ENCODE measurements around the gene ZNF329. TPM values are rescaled to one million over a fixed set of nuclear protein-coding genes. Genes with fewer than 3 reads are reported as not detected.

The ZNF329 gene
- total and polyA plus RNA-seq, 4 donors, result 19.8 to 34.5 (median 26.0) TPM

- peak overlapping the region; percentile 89 for H3K27ac ChIP-seq (ENCODE audit: low read depth, low read length)
- H3K9me3 ChIP-seq (ENCODE audit: control insufficient read depth, insufficient read depth, low read length), result no peaks in the 10 kb centered on the region
- peaks cover 29% of the 10 kb centered on the region for H3K4me1 ChIP-seq (ENCODE audit: control insufficient read depth, insufficient read depth, low read length)
- peaks cover 28% of the 10 kb centered on the region for H3K36me3 ChIP-seq (ENCODE audit: control insufficient read depth, insufficient read depth, low read length)
- DNase-seq (ENCODE audit: low read depth in 4 of 6, low spot score in 6 of 6), result no peak
- no peaks in the 10 kb centered on the region for H3K27me3 ChIP-seq (ENCODE audit: control insufficient read depth, insufficient read depth, low read length)
- H3K4me3 ChIP-seq (ENCODE audit: low read depth, low read length), result peak overlapping the region; percentile 90
- 18% methylated on average over 3 of the region's 8 CpGs for WGBS (ENCODE audit: insufficient coverage)
These were observed 53.2 kb downstream of the ZNF329 start for GRCh38 chr19:58097349-58097748.

DNA sequence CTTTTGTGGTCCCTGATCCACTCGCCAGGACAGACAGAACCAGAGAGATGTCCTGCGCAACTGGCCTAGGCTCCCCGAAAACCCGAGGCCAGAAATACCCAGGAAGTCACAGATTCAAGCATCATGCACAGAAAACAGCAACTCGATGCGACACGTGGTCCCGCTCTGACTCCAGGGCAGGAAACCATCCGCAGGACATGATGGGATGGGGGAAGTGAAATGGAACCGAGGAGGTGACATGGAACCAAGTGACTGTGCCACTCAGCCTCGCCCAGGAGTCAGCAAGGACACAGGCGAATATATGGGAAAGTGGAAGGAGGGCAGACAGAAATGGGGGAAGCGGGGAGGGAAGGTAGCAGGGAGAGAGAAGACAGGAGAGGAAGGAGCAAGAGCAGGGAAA lies 53.7 kb downstream of the ZNF329 start:
- 86% methylated on average over 13 of the region's 13 CpGs for WGBS (ENCODE audit: insufficient coverage)
- Histone ChIP-seq H3K4me1 (ENCODE audit: control insufficient read depth, insufficient read depth, low read length) (peaks cover 29% of the 10 kb centered on the region), H3K4me3 (ENCODE audit: low read depth, low read length) (no peak overlapping the region), H3K27ac (ENCODE audit: low read depth, low read length) (no peak overlapping the region), H3K27me3 (ENCODE audit: control insufficient read depth, insufficient read depth, low read length) (no peaks in the 10 kb centered on the region), H3K9me3 (ENCODE audit: control insufficient read depth, insufficient read depth, low read length) (no peaks in the 10 kb centered on the region), H3K36me3 (ENCODE audit: control insufficient read depth, insufficient read depth, low read length) (peaks cover 31% of the 10 kb centered on the region)
- no peak for DNase-seq (ENCODE audit: low read depth in 4 of 6, low spot score in 6 of 6)

GRCh38 chr19:58095328-58095727 lies 55.3 kb downstream of the ZNF329 start:
- H3K4me1 ChIP-seq (ENCODE audit: control insufficient read depth, insufficient read depth, low read length), result peaks cover 29% of the 10 kb centered on the region
- peaks cover 41% of the 10 kb centered on the region for H3K36me3 ChIP-seq (ENCODE audit: control insufficient read depth, insufficient read depth, low read length)
- WGBS (ENCODE audit: insufficient coverage), result 99% methylated on average over 8 of the region's 10 CpGs

DNA sequence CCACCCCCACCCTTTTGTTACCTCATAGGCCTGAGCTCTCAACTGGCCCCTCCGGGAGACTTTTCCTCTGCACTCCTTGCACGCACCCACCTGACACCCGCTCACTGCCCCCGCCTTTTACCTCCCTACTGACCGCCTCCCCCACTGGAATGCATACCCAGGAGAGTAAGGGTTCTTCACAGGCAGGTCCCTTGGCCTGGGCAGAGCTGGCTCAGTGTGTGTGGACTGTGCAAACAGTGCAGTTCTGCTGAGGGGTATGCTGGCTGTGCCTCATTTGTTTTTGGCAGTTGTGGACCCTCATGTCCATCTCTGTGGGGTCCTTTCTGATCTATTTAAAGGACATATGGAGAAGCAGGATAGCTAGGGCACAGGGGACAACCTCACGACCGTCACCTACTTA lies 57.5 kb downstream of the ZNF329 start:
- Histone ChIP-seq H3K27me3 (ENCODE audit: control insufficient read depth, insufficient read depth, low read length) (no peaks in the 10 kb centered on the region), H3K4me1 (ENCODE audit: control insufficient read depth, insufficient read depth, low read length) (peaks cover 23% of the 10 kb centered on the region), H3K4me3 (ENCODE audit: low read depth, low read length) (no peak overlapping the region), H3K27ac (ENCODE audit: low read depth, low read length) (no peak overlapping the region), H3K9me3 (ENCODE audit: control insufficient read depth, insufficient read depth, low read length) (no peaks in the 10 kb centered on the region), H3K36me3 (ENCODE audit: control insufficient read depth, insufficient read depth, low read length) (peaks cover 60% of the 10 kb centered on the region)
- WGBS (ENCODE audit: insufficient coverage), result 91% methylated on average over 7 of the region's 7 CpGs
- DNase-seq (ENCODE audit: low read depth in 4 of 6, low spot score in 6 of 6), result no peak

More at GRCh38 chr19:58095328-58095727, 55.3 kb downstream of the ZNF329 start:
- DNase-seq (ENCODE audit: low read depth in 4 of 6, low spot score in 6 of 6), result no peak
- H3K9me3 ChIP-seq (ENCODE audit: control insufficient read depth, insufficient read depth, low read length), result no peaks in the 10 kb centered on the region
- H3K27ac ChIP-seq (ENCODE audit: low read depth, low read length), result no peak overlapping the region
- H3K27me3 ChIP-seq (ENCODE audit: control insufficient read depth, insufficient read depth, low read length), result no peaks in the 10 kb centered on the region
- no peak overlapping the region for H3K4me3 ChIP-seq (ENCODE audit: low read depth, low read length)

GRCh38 chr19:58091251-58091995 lies 59.2 kb downstream of the ZNF329 start:
- 89% methylated on average over 7 of the region's 11 CpGs for WGBS (ENCODE audit: insufficient coverage)
- no peaks in the 10 kb centered on the region for H3K9me3 ChIP-seq (ENCODE audit: control insufficient read depth, insufficient read depth, low read length)
- H3K27ac ChIP-seq (ENCODE audit: low read depth, low read length), result no peak overlapping the region
- H3K36me3 ChIP-seq (ENCODE audit: control insufficient read depth, insufficient read depth, low read length), result peaks cover 75% of the 10 kb centered on the region
- H3K27me3 ChIP-seq (ENCODE audit: control insufficient read depth, insufficient read depth, low read length), result no peaks in the 10 kb centered on the region
- DNase-seq (ENCODE audit: low read depth in 4 of 6, low spot score in 6 of 6), result no peak
- H3K4me3 ChIP-seq (ENCODE audit: low read depth, low read length), result no peak overlapping the region
- peaks cover 12% of the 10 kb centered on the region for H3K4me1 ChIP-seq (ENCODE audit: control insufficient read depth, insufficient read depth, low read length)

GRCh38 chr19:58089846-58090245 lies 60.7 kb downstream of the ZNF329 start:
- WGBS (ENCODE audit: insufficient coverage), result 95% methylated on average over 16 of the region's 16 CpGs
- no peaks in the 10 kb centered on the region for H3K9me3 ChIP-seq (ENCODE audit: control insufficient read depth, insufficient read depth, low read length)

GRCh38 chr19:58088521-58089052 lies 62.0 kb downstream of the ZNF329 start:
- Histone ChIP-seq H3K4me3 (ENCODE audit: low read depth, low read length) (no peak overlapping the region), H3K9me3 (ENCODE audit: control insufficient read depth, insufficient read depth, low read length) (no peaks in the 10 kb centered on the region), H3K36me3 (ENCODE audit: control insufficient read depth, insufficient read depth, low read length) (peaks cover 80% of the 10 kb centered on the region), H3K4me1 (ENCODE audit: control insufficient read depth, insufficient read depth, low read length) (no peaks in the 10 kb centered on the region), H3K27ac (ENCODE audit: low read depth, low read length) (no peak overlapping the region), H3K27me3 (ENCODE audit: control insufficient read depth, insufficient read depth, low read length) (no peaks in the 10 kb centered on the region)
- 97% methylated on average over 9 of the region's 13 CpGs for WGBS (ENCODE audit: insufficient coverage)
- no peak for DNase-seq (ENCODE audit: low read depth in 4 of 6, low spot score in 6 of 6)

More at GRCh38 chr19:58089846-58090245, 60.7 kb downstream of the ZNF329 start:
- Histone ChIP-seq H3K27me3 (ENCODE audit: control insufficient read depth, insufficient read depth, low read length) (no peaks in the 10 kb centered on the region), H3K36me3 (ENCODE audit: control insufficient read depth, insufficient read depth, low read length) (peaks cover 76% of the 10 kb centered on the region), H3K4me3 (ENCODE audit: low read depth, low read length) (no peak overlapping the region), H3K27ac (ENCODE audit: low read depth, low read length) (no peak overlapping the region), H3K4me1 (ENCODE audit: control insufficient read depth, insufficient read depth, low read length) (no peaks in the 10 kb centered on the region)
- no peak for DNase-seq (ENCODE audit: low read depth in 4 of 6, low spot score in 6 of 6)

- Histone ChIP-seq H3K9me3 (ENCODE audit: control insufficient read depth, insufficient read depth, low read length) (peaks cover 1% of the 10 kb centered on the region), H3K27ac (ENCODE audit: low read depth, low read length) (no peak overlapping the region), H3K27me3 (ENCODE audit: control insufficient read depth, insufficient read depth, low read length) (no peaks in the 10 kb centered on the region), H3K4me3 (ENCODE audit: low read depth, low read length) (no peak overlapping the region), H3K4me1 (ENCODE audit: control insufficient read depth, insufficient read depth, low read length) (no peaks in the 10 kb centered on the region), H3K36me3 (ENCODE audit: control insufficient read depth, insufficient read depth, low read length) (peaks cover 87% of the 10 kb centered on the region)
- 98% methylated on average over 20 of the region's 23 CpGs for whole genome bisulfite sequencing (ENCODE audit: insufficient coverage)
- no peak for DNase-seq (ENCODE audit: low read depth in 4 of 6, low spot score in 6 of 6)
These were observed 63.5 kb downstream of the ZNF329 start for GRCh38 chr19:58086825-58087710.

GRCh38 chr19:58085348-58085875 lies 65.2 kb downstream of the ZNF329 start:
- no peak for DNase-seq (ENCODE audit: low read depth in 4 of 6, low spot score in 6 of 6)
- H3K27ac ChIP-seq (ENCODE audit: low read depth, low read length), result no peak overlapping the region
- H3K27me3 ChIP-seq (ENCODE audit: control insufficient read depth, insufficient read depth, low read length), result no peaks in the 10 kb centered on the region
- peaks cover 1% of the 10 kb centered on the region for H3K9me3 ChIP-seq (ENCODE audit: control insufficient read depth, insufficient read depth, low read length)
- WGBS (ENCODE audit: insufficient coverage), result 96% methylated on average over 26 of the region's 29 CpGs
- no peaks in the 10 kb centered on the region for H3K4me1 ChIP-seq (ENCODE audit: control insufficient read depth, insufficient read depth, low read length)
- H3K4me3 ChIP-seq (ENCODE audit: low read depth, low read length), result no peak overlapping the region
- H3K36me3 ChIP-seq (ENCODE audit: control insufficient read depth, insufficient read depth, low read length), result peaks cover 80% of the 10 kb centered on the region

Data from spinal cord (tissue), 10 donors.